K562 (cell line): Measurements from ENCODE around the gene DRC3. TPM values are rescaled to one million over a fixed set of nuclear protein-coding genes. Genes with fewer than 3 reads are reported as not detected.

Source experiments
- ATAC-seq: fragments of 200-7000 bp; cut with Tn5 transposase; 3 replicates; pipeline ENCODE4 v1.9.1; 2020; ENCODE audit warnings: moderate library complexity
- BruUV-seq: library from RNA; stranded (reverse); fragments of 400-500 nt; replicated peaks from 2 replicates; lab custom pipeline; 2021; lab: Mats Ljungman, UMichigan
- CTCF ChIA-PET: fragments of 300-600 bp; formaldehyde crosslinking; extraction: SDS; loops from one replicate; lab custom pipeline; 2021; ENCODE audit warnings: low intra/inter-chr PET ratio; lab: Yijun Ruan, JAX
- POLR2A ChIA-PET: fragments of 300-600, 350-650 bp; sonication (Branson Sonifier 250); formaldehyde crosslinking; extraction: SDS; loops from one replicate; lab custom pipeline; 2021; ENCODE audit warnings: antibody characterized with exemption, inconsistent platforms; lab: Yijun Ruan, JAX
- DNase-seq, 4 experiments: peaks; one replicate each; pipeline versions ENCODE4 v3.0.0 to v3.0.0-alpha.2; 2011 to 2018; ENCODE audit warnings: low spot score in 3 of 4, mixed read lengths in 3 of 4; ENCODE audit errors: extremely low read depth in 1 of 4
- FAIRE-seq: peaks from 2 replicates; lab custom pipeline; 2011; peaks lifted over from hg19 to GRCh38; lab: Jason Lieb, UNC
- H2AFZ ChIP-seq: 2 replicates; pipeline ENCODE4 v1.6.0; 2011; ENCODE audit warnings: low read depth, low read length, control low read depth, inconsistent platforms
- H3K27ac ChIP-seq: fragments of 200-600 bp; 3 replicates; pipeline ENCODE4 v1.8.0; 2011; ENCODE audit warnings: low read depth, mild to moderate bottlenecking, control low read depth, inconsistent platforms, low read length, moderate library complexity, mixed read lengths; ENCODE audit errors: extremely low read depth
- H3K27me3 ChIP-seq, 2 experiments: fragments of 300-600 bp in 1 of 2; 2 replicates in 1 of 2; 3 replicates in 1 of 2; pipeline versions ENCODE4 v1.6.0 to v1.8.0; 2011; ENCODE audit warnings: inconsistent platforms in 2 of 2, low read length in 2 of 2, mild to moderate bottlenecking in 1 of 2, mixed read lengths in 1 of 2, moderate library complexity in 1 of 2; ENCODE audit not compliant: control insufficient read depth in 2 of 2, insufficient read depth in 2 of 2
- H3K36me3 ChIP-seq: fragments of 300-600 bp; 3 replicates; pipeline ENCODE4 v1.8.0; 2011; ENCODE audit warnings: mild to moderate bottlenecking, low read length, inconsistent platforms; ENCODE audit not compliant: control insufficient read depth, insufficient read depth
- H3K4me1 ChIP-seq, 2 experiments: fragments of 200-600 bp in 1 of 2; replicated peaks in 1 of 2; 2 replicates in 1 of 2; 3 replicates in 1 of 2; pipeline versions ENCODE4 v1.5.1 to v1.8.0; 2011; ENCODE audit warnings: inconsistent platforms in 2 of 2, low read length in 2 of 2, mild to moderate bottlenecking in 1 of 2, mixed read lengths in 1 of 2, moderate library complexity in 1 of 2; ENCODE audit not compliant: control insufficient read depth in 2 of 2, insufficient read depth in 2 of 2
- H3K4me2 ChIP-seq: 2 replicates; pipeline ENCODE4 v1.6.1; 2011; ENCODE audit warnings: low read length, control low read depth, inconsistent platforms, mixed read lengths; ENCODE audit not compliant: insufficient read depth
- H3K4me3 ChIP-seq: fragments of 200-600 bp; sonication (generic), shearing (Covaris generic); 2 replicates; pipeline ENCODE4 v1.5.1; 2016; ENCODE audit warnings: control low read depth, inconsistent platforms
- H3K79me2 ChIP-seq: fragments of 200-600 bp; 3 replicates; pipeline ENCODE4 v1.8.0; 2011; ENCODE audit warnings: low read length, inconsistent platforms; ENCODE audit not compliant: control insufficient read depth, insufficient read depth
- H3K9ac ChIP-seq, 2 experiments: 2 replicates each; pipeline versions ENCODE4 v1.6.0 to v1.6.1; 2011; ENCODE audit warnings: low read depth in 2 of 2, low read length in 2 of 2, control low read depth in 1 of 2, inconsistent platforms in 1 of 2, mild to moderate bottlenecking in 1 of 2, mixed read lengths in 1 of 2; ENCODE audit not compliant: insufficient read depth in 1 of 2
- H3K9me1 ChIP-seq: one replicate; pipeline ENCODE4 v1.6.0; 2011; ENCODE audit warnings: inconsistent platforms, mild to moderate bottlenecking, low read length, moderate library complexity; ENCODE audit not compliant: control insufficient read depth, insufficient read depth
- H3K9me3 ChIP-seq: replicated peaks from 2 replicates; pipeline ENCODE4 v1.5.1; 2011; ENCODE audit warnings: low read depth, low read length, inconsistent platforms; ENCODE audit not compliant: control insufficient read depth, insufficient read depth
- H4K20me1 ChIP-seq: replicated peaks from 2 replicates; pipeline ENCODE4 v1.6.1; 2011; ENCODE audit warnings: low read length, inconsistent platforms, mixed read lengths; ENCODE audit not compliant: control insufficient read depth, insufficient read depth
- ADNP ChIP-seq: fragments of 200-800 bp; sonication (Bioruptor generic); IDR thresholded peaks from 2 replicates; pipeline ENCODE4 v1.6.1; 2016; ENCODE audit warnings: missing genetic modification characterization, missing compliant biosample characterization
- COPS2 ChIP-seq: fragments of 450-650 bp; conservative IDR thresholded peaks from 2 replicates; pipeline ENCODE4 v1.6.1; 2016; ENCODE audit warnings: mild to moderate bottlenecking, moderate library complexity
- CTBP1 ChIP-seq: fragments of 450-650 bp; IDR thresholded peaks from 2 replicates; pipeline ENCODE4 v1.6.1; 2016; ENCODE audit warnings: borderline replicate concordance
- CXXC5 ChIP-seq: fragments of 250-450 bp; sonication (Bioruptor Pico); IDR thresholded peaks from 2 replicates; pipeline ENCODE4 v1.8.0; 2022; ENCODE audit warnings: inconsistent platforms, mild to moderate bottlenecking, moderate library complexity
- DACH1 ChIP-seq: fragments of 450-650 bp; IDR thresholded peaks from 2 replicates; pipeline ENCODE4 v1.6.1; 2018; ENCODE audit not compliant: partially characterized antibody
- FOS ChIP-seq: IDR thresholded peaks from 3 replicates; pipeline ENCODE4 v1.6.1; 2011; ENCODE audit not compliant: insufficient read length; ENCODE audit errors: extremely low read depth
- FOXK2 ChIP-seq, 2 experiments: fragments of 450-650 bp; IDR thresholded peaks in 1 of 2; conservative IDR thresholded peaks in 1 of 2; 2 replicates each; pipeline ENCODE4 v1.6.1; 2016; ENCODE audit warnings: low read depth in 2 of 2, mild to moderate bottlenecking in 1 of 2
- KLF10 ChIP-seq: fragments of 250-450 bp; sonication (Bioruptor Pico); IDR thresholded peaks from 2 replicates; pipeline ENCODE4 v1.6.1; 2021; ENCODE audit warnings: matching md5 sums
- KLF16 ChIP-seq: IDR thresholded peaks from 2 replicates; pipeline ENCODE4 v1.6.1; 2016; ENCODE audit warnings: antibody characterized with exemption
- MAFK ChIP-seq: IDR thresholded peaks from 2 replicates; pipeline ENCODE4 v1.6.1; 2011; ENCODE audit warnings: low read length, improper control_type of control experiment
- MEIS2 ChIP-seq: fragments of 450-650 bp; IDR thresholded peaks from 2 replicates; pipeline ENCODE4 v1.6.1; 2014; ENCODE audit warnings: mild to moderate bottlenecking; ENCODE audit not compliant: partially characterized antibody
- MTA1 ChIP-seq: fragments of 450-650 bp; IDR thresholded peaks from 2 replicates; pipeline ENCODE4 v1.6.1; 2017; ENCODE audit warnings: borderline replicate concordance
- NCOA1 ChIP-seq: fragments of 450-650 bp; IDR thresholded peaks from 2 replicates; pipeline ENCODE4 v1.6.1; 2016; ENCODE audit warnings: low read depth
- RUNX1 ChIP-seq: sonication (generic); IDR thresholded peaks from 2 replicates; pipeline ENCODE4 v1.6.1; 2016; ENCODE audit warnings: antibody characterized with exemption, low read depth
- SAFB2 ChIP-seq: fragments of 200-400 bp; formaldehyde crosslinking; IDR thresholded peaks from 2 replicates; pipeline ENCODE4 v1.6.1; 2018; ENCODE audit warnings: borderline replicate concordance, low read length, low read depth, moderate library complexity; ENCODE audit not compliant: severe bottlenecking
- SOX6 ChIP-seq: fragments of 450-650 bp; IDR thresholded peaks from 2 replicates; pipeline ENCODE4 v1.6.1; 2014; ENCODE audit warnings: mild to moderate bottlenecking
- SRSF3 ChIP-seq: fragments of 200-400 bp; formaldehyde crosslinking; IDR thresholded peaks from 2 replicates; pipeline ENCODE4 v1.6.1; 2016; ENCODE audit warnings: mild to moderate bottlenecking, low read length, moderate library complexity; ENCODE audit not compliant: insufficient read depth
- TCF3 ChIP-seq: sonication (generic); formaldehyde crosslinking; IDR thresholded peaks from 2 replicates; pipeline ENCODE4 v1.4.0; 2020; ENCODE audit warnings: mild to moderate bottlenecking, missing genetic modification reagents
- TEAD4 ChIP-seq, 2 experiments: sonication (generic) in 1 of 2; formaldehyde crosslinking in 1 of 2; IDR thresholded peaks; 2 replicates each; pipeline versions ENCODE4 v1.6.1 to v1.8.0; 2012 to 2022; ENCODE audit warnings: borderline replicate concordance in 1 of 2, inconsistent platforms in 1 of 2, low read length in 1 of 2, mild to moderate bottlenecking in 1 of 2, missing genetic modification reagents in 1 of 2
- TRIM24 ChIP-seq, 2 experiments: fragments of 450-650 bp; IDR thresholded peaks; 2 replicates each; pipeline ENCODE4 v1.6.1; 2016
- ZNF699 ChIP-seq: fragments of 250-450 bp; sonication (Bioruptor Pico); IDR thresholded peaks from 2 replicates; pipeline ENCODE4 v1.8.0; 2021; ENCODE audit warnings: mild to moderate bottlenecking, moderate library complexity; ENCODE audit not compliant: insufficient replicate concordance
- ZNF76 ChIP-seq: fragments of 250-450 bp; sonication (Bioruptor Pico); IDR thresholded peaks from 2 replicates; pipeline ENCODE4 v1.4.0; 2020; ENCODE audit warnings: mild to moderate bottlenecking, moderate library complexity, borderline replicate concordance
- WGBS: fragments of 100-300 bp; shearing (Covaris generic); methylation state at CpG from one replicate; pipeline ENCODE4 v1.1.6; 2016; ENCODE audit warnings: low coverage, mixed read lengths; ENCODE audit not compliant: insufficient coverage; ENCODE audit errors: missing lambda C conversion rate; 5-methylcytosine and 5-hydroxymethylcytosine counted together
- in situ Hi-C: fragments of 300-500 bp; cut with MboI; formaldehyde crosslinking; loops from 4 replicates; pipeline ENCODE4 v1.15.0; 2018; ENCODE audit warnings: inconsistent platforms, mixed read lengths
- intact Hi-C: fragments of 100-400 bp; cut with micrococcal nuclease; formaldehyde crosslinking; loops from 2 replicates; pipeline ENCODE4 v1.14.2; 2022
- polyA plus RNA-seq, 8 experiments: library from polyadenylated mRNA; depleted of rRNA in 4 of 8; stranded (reverse) in 5 of 8; unstranded in 3 of 8; fragments of >200 nt; fragmentation: Nextera tagmentation in 2 of 8; fragmentation: Illumina TruSeq in 1 of 8; extraction: Ambion mirVana in 2 of 8; extraction: Trizol in 1 of 8; gene quantifications; 2 replicates each; pipeline versions ENCODE4 v1.2.1 to v1.2.3, GENCODE V29; 2011 to 2014; ENCODE audit warnings: inconsistent platforms in 1 of 8, missing spikeins in 1 of 8
- total RNA-seq, 7 experiments: library from RNA; depleted of rRNA in 6 of 7; stranded (reverse); fragments of >200 nt in 6 of 7; fragmentation: Illumina TruSeq in 2 of 7; extraction: Trizol in 2 of 7; gene quantifications; 2 replicates each; pipeline versions ENCODE4 v1.2.1 to v1.2.3, GENCODE V29; 2011 to 2021; ENCODE audit warnings: low replicate concordance in 1 of 7

Gene DRC3
- total and polyA plus RNA-seq, 9 of the 15 experiments (the other 6 are each of a cell fraction or from before 2014, with no cell fraction given) = 0.10 to 0.84 (median 0.30) TPM; not detected in 3

- in situ Hi-C loops = no loop called here
- Histone ChIP-seq H3K9me3 (no peaks in the 10 kb centered on the region), H3K36me3 (no peaks in the 10 kb centered on the region), H2AFZ (no peak overlapping the region), H3K4me1 (peaks cover 22 to 23% of the 10 kb centered on the region in 2 experiments; a peak in 4 of 5 replicates), H3K27ac (peak overlapping the region; percentile 51), H3K4me3 (no peak overlapping the region), H3K9me1 (no peaks in the 10 kb centered on the region), H4K20me1 (no peaks in the 10 kb centered on the region; the same call in 1 of the 2 replicates), H3K27me3 (no peaks in the 10 kb centered on the region), H3K4me2 (peak overlapping the region; percentile 21; the same call in 1 of the 2 replicates), H3K79me2 (peaks cover 49% of the 10 kb centered on the region), H3K9ac (no peak overlapping the region)
- FAIRE-seq (peak; percentile 57), ATAC-seq (no peak), DNase-seq (peak in 3 of 4 experiments; percentile 53 to 60 (median 56))
- POLR2A ChIA-PET = interaction anchor here (0.6 to 1.0 kb wide), 3 partner anchors 11 to 251 kb away, joined by 3 to 5 read pairs (median 3); partner anchors contain the start of gene DRG2
- BruUV-seq = no TSS peak
- intact Hi-C loops = loop anchor here (5.0 kb wide), 1 partner anchor 353 kb away; the partner anchor contains the start of gene RAI1
- 9% methylated on average over 2 of the region's 2 CpGs for WGBS
- CTCF ChIA-PET = no interaction called here
- TF ChIP-seq KLF10 (CRISPR knock-in tag) (no peak), DACH1 (peak; percentile 8), MTA1 (no peak), TRIM24 (IDR thresholded peaks at IDR 0.05) (peak; percentile 25 to 55; a peak in 2 of 4 replicates), FOXK2 (conservative IDR thresholded peaks at IDR 0.05 in 1 of 2, IDR thresholded peaks at IDR 0.05 in 1 of 2; ENCODE audit: low read depth in 2 of 2) (peak; percentile 23 to 45; a peak in 3 of 4 replicates), RUNX1 (no peak), FOS (no peak), ZNF699 (CRISPR knock-in tag) (no peak), SOX6 (peak; percentile 43; the same call in 1 of the 2 replicates), KLF16 (peak; percentile 54; the same call in 1 of the 2 replicates), TEAD4 (IDR thresholded peaks at IDR 0.05; ENCODE audit: low read length) (peak; percentile 86), TEAD4 (CRISPR knock-in tag; IDR thresholded peaks at IDR 0.05; ENCODE audit: borderline replicate concordance) (no peak), ADNP (tag) (no peak), TCF3 (peak; percentile 82), MAFK (0 out of 2 replicates have a peak, but pooled peaks have one; percentile 10), ZNF76 (CRISPR knock-in tag) (no peak), SAFB2 (no peak), COPS2 (no peak), SRSF3 (no peak), CXXC5 (CRISPR knock-in tag) (peak; percentile 54), MEIS2 (peak; percentile 80), CTBP1 (peak; percentile 20; the same call in 1 of the 2 replicates), NCOA1 (peak; percentile 25; the same call in 1 of the 2 replicates)
Measured at GRCh38 chr17:18035704-18036103, 63.0 kb downstream of the DRC3 start.
